Renal cortical epithelial cell (primary cell): Measurements from ENCODE around the gene AGRP. TPM values are rescaled to one million over a fixed set of nuclear protein-coding genes. Genes with fewer than 3 reads are reported as not detected.
"Not testable (repeated sequence)": the region's sequence is repeated elsewhere in the genome, so short reads cannot be mapped to it uniquely, and the experiment has no call there.

Experiments
- DNase-seq: peaks from one replicate; pipeline ENCODE4 v3.0.0-alpha.2; 2011; ENCODE audit warnings: low read depth
- total RNA-seq: library from RNA; depleted of rRNA; stranded (reverse); fragments of >200 nt; gene quantifications from 2 replicates; pipeline ENCODE4 v1.2.3, GENCODE V29; 2014

AGRP gene
- total RNA-seq, 1 donor from 2014 or later: not detected

GRCh38 chr16:67504031-67505021 is 21.0 kb upstream of the AGRP start:
- no peak for DNase-seq

DNA sequence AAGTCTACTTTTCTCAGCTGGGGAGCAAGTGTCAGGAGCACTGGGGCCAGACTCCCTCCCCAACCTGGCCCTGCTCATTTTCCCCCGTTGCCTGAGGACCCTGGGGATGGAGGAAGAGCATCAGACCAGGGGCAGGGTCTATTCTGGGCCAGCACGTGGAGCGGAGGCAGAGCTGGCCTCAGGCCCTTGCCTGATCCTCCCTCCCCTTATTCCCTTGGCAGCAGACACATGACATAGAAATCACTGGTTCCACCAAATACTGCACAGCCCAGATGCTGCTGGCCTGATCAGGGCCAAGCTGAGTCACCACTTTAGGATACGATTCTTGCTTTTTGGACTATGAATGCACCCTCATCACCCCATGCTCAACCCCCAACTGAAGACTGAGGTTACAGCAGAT is 15.8 kb upstream of the AGRP start:
- no peak for DNase-seq

GRCh38 chr16:67490335-67491096 is 7.2 kb upstream of the AGRP start:
- DNase-seq: no peak

GRCh38 chr16:67489401-67490083 is 6.2 kb upstream of the AGRP start:
- no peak for DNase-seq

DNA sequence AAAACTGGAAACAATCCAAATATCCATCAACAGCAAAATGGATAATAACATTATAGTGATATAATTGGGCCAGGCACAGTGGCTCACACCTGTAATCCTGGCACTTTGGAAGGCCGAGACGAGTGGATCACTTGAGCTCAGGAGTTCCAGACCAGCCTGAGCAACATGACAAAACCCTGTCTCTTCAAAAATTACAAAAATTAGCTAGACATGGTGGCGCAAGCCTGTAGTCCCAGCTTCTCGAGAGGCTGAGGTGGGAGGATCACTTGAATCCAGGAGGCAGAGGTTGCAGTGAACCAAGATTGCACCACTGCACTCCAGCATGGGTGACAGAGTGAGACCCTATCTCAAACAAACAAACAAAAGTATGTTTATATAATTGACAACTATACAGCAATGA is 4.2 kb upstream of the AGRP start:
- not testable (repeated sequence) for DNase-seq

DNA sequence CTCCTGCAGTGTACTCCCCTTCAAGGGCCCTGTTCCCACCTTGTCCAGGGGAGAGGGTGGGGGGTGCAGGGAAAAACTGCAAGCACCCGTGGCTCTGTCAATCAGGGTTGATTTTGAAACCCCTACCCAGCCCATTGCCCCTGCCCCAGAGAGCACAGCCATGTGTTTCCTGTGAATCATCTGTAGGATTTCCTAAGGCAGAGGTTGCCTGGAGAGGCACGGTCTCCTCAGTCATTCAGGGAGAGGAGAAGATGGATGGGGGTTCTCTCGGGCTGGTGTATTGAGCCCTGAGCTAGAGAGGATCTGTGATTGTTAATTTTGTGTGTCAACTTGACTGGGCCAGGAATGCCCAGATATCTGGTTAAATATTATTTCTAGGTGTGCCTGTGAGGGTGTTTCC is 3.5 kb upstream of the AGRP start:
- no peak for DNase-seq

DNA sequence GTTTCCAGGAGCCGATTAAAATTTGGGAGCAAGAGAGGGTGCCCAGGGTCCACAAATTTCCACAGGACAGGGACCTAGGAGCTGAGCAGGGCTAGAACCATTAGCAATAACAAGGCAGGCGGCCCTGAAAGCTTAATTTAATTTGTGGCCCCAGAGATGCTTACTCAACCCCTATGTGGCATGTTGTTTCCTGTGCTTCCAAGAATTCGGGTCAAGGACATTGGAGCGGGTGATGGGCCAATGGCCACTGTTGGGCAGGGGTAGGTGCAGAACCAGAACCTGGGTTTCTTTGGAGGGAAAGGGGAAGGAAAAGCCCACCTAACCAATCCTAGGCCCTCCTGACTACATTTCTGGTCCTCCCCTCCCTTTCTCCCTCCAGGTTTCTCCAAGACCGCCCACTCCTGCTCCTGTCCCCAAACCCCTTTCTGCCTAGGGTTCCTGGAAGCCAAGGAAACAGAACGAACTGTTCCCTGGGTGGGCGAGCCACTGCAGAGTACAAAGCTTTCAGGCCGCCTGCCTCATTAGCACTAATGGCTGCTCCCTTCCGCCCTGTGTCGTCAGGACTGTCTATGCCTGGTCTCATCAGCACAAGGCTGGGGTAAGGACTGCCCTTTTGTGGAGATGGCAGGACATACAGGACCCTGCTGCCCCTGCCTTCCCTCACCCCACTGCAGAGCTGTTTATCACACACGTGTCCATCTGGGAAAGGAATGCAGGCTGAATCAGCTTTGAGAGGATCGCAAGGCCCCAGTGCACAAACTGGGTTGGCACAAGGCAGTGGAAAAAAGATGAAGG is 581 bp upstream of the AGRP start:
- no peak for DNase-seq

DNA sequence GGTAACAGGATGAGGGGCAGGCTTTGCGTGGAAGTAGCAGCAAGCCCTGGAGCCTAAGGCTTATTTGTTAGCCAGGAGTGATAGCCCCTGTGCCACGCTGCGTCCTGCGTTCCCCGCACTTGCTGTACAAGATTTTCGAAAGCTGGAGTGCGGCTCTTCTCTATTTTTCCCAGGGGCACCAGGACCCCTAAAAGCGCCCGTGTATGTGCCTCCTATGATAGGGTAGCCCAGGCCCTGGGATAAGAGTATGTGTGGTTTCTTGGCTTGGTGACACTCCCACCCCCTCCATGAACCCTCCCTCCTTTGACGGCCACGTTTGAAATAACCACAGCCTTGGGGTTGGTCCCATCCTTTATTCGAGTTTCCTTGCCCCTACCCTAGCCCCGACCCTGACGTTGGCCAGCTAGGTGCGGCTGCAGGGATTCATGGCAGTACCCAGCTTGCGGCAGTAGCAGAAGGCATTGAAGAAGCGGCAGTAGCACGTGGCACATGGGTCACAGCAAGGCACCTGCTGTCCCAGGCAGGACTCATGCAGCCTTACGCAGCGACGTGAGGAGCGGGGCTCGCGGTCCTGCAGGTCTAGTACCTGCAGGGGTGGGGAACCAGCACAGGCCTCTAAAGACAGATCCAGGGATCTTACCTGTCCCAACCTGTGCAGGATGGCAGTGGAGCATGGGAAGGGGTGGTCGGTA is 968 bp downstream of the AGRP start:
- DNase-seq: no peak

- DNase-seq: no peak
Observed at GRCh38 chr16:67481561-67482232, 1.6 kb downstream of the AGRP start.

DNA sequence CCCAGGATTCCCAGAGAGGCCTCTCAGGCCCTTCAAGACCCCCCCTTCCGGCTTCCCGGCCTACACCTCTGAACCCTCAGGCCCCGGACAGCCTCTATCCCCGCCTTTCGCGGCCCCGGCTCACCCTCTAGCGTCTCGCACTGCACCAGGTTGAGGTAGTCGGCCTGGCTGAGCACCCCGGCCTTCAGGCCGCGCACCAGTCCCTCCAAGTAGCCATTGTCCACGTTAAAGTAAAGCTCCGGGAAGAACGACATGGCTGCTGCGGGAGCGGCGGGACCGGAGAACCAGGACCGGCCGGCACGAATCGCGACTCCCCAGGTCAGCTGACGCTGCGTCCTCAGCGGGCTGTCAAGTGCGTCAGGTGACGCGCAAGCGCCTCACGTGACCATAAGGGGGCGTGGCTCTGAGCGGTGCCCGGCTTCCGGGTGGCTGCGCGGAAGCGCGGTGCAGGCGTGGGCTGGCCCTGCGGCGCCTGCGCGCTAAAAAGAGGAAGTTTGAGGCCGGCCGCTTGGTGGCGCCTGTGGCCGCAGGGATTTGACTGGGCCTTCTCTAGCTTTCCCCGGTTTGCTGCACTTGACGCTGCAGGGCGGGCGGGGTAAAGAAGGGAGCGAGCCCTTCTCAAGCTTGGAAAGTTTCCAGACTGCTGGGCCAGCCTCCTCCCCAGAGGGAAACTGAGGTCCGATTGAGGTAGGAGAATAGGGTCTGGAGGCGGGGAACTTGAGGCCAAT is 2.4 kb downstream of the AGRP start, which contains the start of gene ATP6V0D1:
TSS of gene ATP6V0D1 (minus strand) at position 325 of the 728 bp plus-strand sequence. CDS start at position 254, 71 bp downstream.
- peak; percentile 93 for DNase-seq

DNA sequence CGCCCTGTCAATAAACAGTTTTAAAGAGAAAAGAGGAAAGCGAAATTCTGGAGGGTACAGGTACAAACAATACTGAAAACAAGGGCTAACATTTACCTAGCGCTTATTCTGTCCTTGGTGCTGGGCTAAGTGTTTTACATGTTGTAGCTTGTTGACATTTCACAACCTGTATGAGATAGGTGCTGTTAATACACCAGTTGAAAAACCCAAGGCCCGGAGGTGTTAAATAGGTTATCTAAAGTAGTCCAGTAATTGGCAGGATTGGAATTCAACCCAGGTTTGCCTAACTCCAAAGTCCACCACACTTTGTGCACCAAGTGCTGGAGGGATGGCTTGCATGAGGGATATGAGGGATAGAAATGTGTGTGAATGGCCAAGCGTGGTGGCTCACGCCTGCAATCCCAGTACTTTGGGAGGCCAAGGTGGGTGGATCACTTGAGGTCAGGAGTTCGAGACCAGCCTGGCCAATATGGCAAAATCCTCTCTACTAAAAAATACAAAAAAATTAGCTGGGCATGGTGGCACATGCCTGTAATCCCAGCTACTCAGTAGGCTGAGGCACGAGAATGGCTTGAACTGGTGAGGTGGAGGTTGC is 5.3 kb downstream of the AGRP start:
- DNase-seq: no peak

DNA sequence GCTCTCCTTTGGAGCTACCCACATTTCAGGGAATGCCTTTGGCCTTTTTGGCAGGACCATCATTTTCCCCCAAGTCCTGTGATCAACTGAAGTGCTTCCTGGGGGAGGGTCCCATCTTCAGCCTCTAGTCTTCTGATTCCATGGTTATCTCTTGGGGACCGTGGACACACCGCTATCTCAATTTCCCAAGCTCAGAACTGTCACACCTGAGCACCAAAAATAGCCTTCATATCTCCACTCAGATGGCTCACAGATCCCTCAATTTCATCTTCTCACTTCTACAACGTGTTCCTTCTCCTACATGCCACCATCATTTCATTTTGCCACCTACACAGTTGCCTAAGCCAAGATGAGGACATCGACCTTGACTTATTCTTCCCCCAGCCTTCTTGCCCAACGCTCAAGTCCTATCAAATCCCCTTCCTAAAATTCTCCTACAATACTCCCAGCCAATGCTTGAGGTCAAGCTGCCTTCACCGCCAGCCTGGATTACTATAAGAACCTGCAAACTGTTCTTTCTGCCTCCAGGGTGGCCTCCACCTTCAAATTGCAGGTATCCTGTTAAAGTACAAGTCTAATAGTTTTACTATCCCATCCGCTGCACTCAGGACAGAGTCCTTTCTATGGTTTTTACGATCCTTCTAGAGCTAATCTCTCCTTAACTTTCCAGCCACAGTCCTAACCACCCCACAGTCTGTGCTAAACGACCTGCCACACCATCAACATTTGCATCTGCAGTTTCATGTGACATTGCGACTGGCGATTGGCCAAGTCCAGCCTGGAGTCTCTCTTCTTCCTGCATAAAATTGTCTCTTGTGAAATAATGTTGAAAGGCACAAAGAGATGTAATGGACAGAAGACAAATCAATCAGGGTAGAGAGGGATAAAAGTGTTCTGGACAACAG is 8.5 kb downstream of the AGRP start:
- DNase-seq: no peak

- DNase-seq: no peak
Observed at GRCh38 chr16:67471758-67472384, 11.5 kb downstream of the AGRP start.

GRCh38 chr16:67470359-67470758 is 13.0 kb downstream of the AGRP start:
- DNase-seq: no peak

GRCh38 chr16:67468731-67469130 is 14.6 kb downstream of the AGRP start:
- DNase-seq: no peak

GRCh38 chr16:67466581-67466980 is 16.8 kb downstream of the AGRP start:
- no peak for DNase-seq

DNA sequence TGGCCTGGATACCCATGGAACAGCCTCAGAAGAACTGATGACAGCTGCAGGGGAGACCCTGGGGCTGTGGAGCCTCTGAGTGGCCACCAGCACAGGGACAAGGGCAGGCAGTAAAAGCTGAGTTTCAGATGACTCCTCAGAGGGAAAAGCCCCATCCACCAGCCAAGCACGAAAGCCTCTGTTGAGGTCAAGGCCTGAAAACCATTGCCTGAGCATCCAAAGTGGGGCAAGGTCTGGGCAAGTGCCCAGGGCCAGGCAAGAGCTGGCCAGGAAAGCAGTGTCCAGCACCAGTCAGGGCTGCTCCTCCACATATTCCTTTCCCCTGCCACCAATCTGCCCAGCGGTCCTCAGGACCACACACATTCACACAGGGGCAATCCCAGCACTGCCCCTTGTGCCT is 18.8 kb downstream of the AGRP start:
- DNase-seq: no peak
